ENCODE data around the gene CETN1.

- TF ChIP-seq CTCF (conservative IDR thresholded peaks at IDR 0.05 in 1 of 2, IDR thresholded peaks at IDR 0.05 in 1 of 2; ENCODE audit: extremely low read depth in 1 of 2, insufficient read depth in 1 of 2, low read depth in 1 of 2, low read length in 2 of 2) (no peak), EZH2 (IDR thresholded peaks at IDR 0.05; ENCODE audit: borderline replicate concordance, low read length) (no peak)
Observed at GRCh38 chr18:574149-574860, 5.9 kb upstream of the CETN1 start.
